ENCODE measurements around the gene C1QC. TPM values are rescaled to one million over a fixed set of nuclear protein-coding genes. Genes with fewer than 3 reads are reported as not detected.

Gene C1QC
- polyA plus RNA-seq, 4 donors: 17.7 to 181 (median 85.2) TPM

- no peaks in the 10 kb centered on the region for H3K9me3 ChIP-seq (ENCODE audit: control insufficient read depth in 2 of 2, insufficient read depth in 1 of 2, low read depth in 1 of 2, low read length in 1 of 2)
- FAIRE-seq (no peak), DNase-seq (no peak)
- no peak overlapping the region for H3K27ac ChIP-seq (ENCODE audit: low read depth in 1 of 3, low read length in 2 of 3)
- H3K4me3 ChIP-seq (ENCODE audit: low read depth in 1 of 3, low read length in 3 of 3): no peak overlapping the region
- 37 to 50% (median 47%) methylated on average over 4 of the region's 4 CpGs for WGBS, 3 donors
- no peaks in the 10 kb centered on the region for H3K4me1 ChIP-seq (ENCODE audit: control insufficient read depth in 3 of 3, insufficient read depth in 2 of 3, low read depth in 1 of 3, low read length in 2 of 3)
- no peaks in the 10 kb centered on the region for H3K36me3 ChIP-seq (ENCODE audit: control insufficient read depth in 3 of 3, insufficient read depth in 2 of 3, low read depth in 1 of 3, low read length in 3 of 3)
- peaks cover 0 to 43% (median 18%) of the 10 kb centered on the region in 3 donors for H3K27me3 ChIP-seq (ENCODE audit: control insufficient read depth in 3 of 3, insufficient read depth in 3 of 3, low read length in 3 of 3)
Measured at GRCh38 chr1:22621761-22622160, 21.7 kb upstream of the C1QC start.

GRCh38 chr1:22625262-22625925 is 18.0 kb upstream of the C1QC start:
- Histone ChIP-seq H3K4me1 (ENCODE audit: control insufficient read depth in 3 of 3, insufficient read depth in 2 of 3, low read depth in 1 of 3, low read length in 2 of 3) (no peaks in the 10 kb centered on the region), H3K4me3 (ENCODE audit: low read depth in 1 of 3, low read length in 3 of 3) (no peak overlapping the region), H3K36me3 (ENCODE audit: control insufficient read depth in 3 of 3, insufficient read depth in 2 of 3, low read depth in 1 of 3, low read length in 3 of 3) (no peaks in the 10 kb centered on the region), H3K9me3 (ENCODE audit: control insufficient read depth in 2 of 2, insufficient read depth in 1 of 2, low read depth in 1 of 2, low read length in 1 of 2) (no peaks in the 10 kb centered on the region), H3K27ac (ENCODE audit: low read depth in 1 of 3, low read length in 2 of 3) (no peak overlapping the region), H3K27me3 (ENCODE audit: control insufficient read depth in 3 of 3, insufficient read depth in 3 of 3, low read length in 3 of 3) (peaks cover 0 to 31% (median 9%) of the 10 kb centered on the region in 3 donors)
- no peak for FAIRE-seq
- DNase-seq: no peak
- WGBS, 3 donors: 35 to 40% (median 35%) methylated on average over 9 of the region's 9 CpGs

- Histone ChIP-seq H3K27me3 (ENCODE audit: control insufficient read depth in 3 of 3, insufficient read depth in 3 of 3, low read length in 3 of 3) (peaks cover 0 to 31% (median 9%) of the 10 kb centered on the region in 3 donors), H3K27ac (ENCODE audit: low read depth in 1 of 3, low read length in 2 of 3) (no peak overlapping the region), H3K9me3 (ENCODE audit: control insufficient read depth in 2 of 2, insufficient read depth in 1 of 2, low read depth in 1 of 2, low read length in 1 of 2) (no peaks in the 10 kb centered on the region), H3K36me3 (ENCODE audit: control insufficient read depth in 3 of 3, insufficient read depth in 2 of 3, low read depth in 1 of 3, low read length in 3 of 3) (no peaks in the 10 kb centered on the region), H3K4me1 (ENCODE audit: control insufficient read depth in 3 of 3, insufficient read depth in 2 of 3, low read depth in 1 of 3, low read length in 2 of 3) (no peaks in the 10 kb centered on the region), H3K4me3 (ENCODE audit: low read depth in 1 of 3, low read length in 3 of 3) (no peak overlapping the region)
- FAIRE-seq: no peak
- no peak for DNase-seq
- 12 to 22% (median 15%) methylated on average over 20 of the region's 20 CpGs for WGBS, 3 donors
Measured at GRCh38 chr1:22626237-22627157, 16.9 kb upstream of the C1QC start.

GRCh38 chr1:22627331-22627730 is 16.1 kb upstream of the C1QC start:
- Histone ChIP-seq H3K27ac (ENCODE audit: low read depth in 1 of 3, low read length in 2 of 3) (no peak overlapping the region), H3K9me3 (ENCODE audit: control insufficient read depth in 2 of 2, insufficient read depth in 1 of 2, low read depth in 1 of 2, low read length in 1 of 2) (no peaks in the 10 kb centered on the region), H3K4me3 (ENCODE audit: low read depth in 1 of 3, low read length in 3 of 3) (no peak overlapping the region), H3K4me1 (ENCODE audit: control insufficient read depth in 3 of 3, insufficient read depth in 2 of 3, low read depth in 1 of 3, low read length in 2 of 3) (no peaks in the 10 kb centered on the region), H3K36me3 (ENCODE audit: control insufficient read depth in 3 of 3, insufficient read depth in 2 of 3, low read depth in 1 of 3, low read length in 3 of 3) (no peaks in the 10 kb centered on the region), H3K27me3 (ENCODE audit: control insufficient read depth in 3 of 3, insufficient read depth in 3 of 3, low read length in 3 of 3) (peaks cover 0 to 31% (median 9%) of the 10 kb centered on the region in 3 donors)
- FAIRE-seq (no peak), DNase-seq (no peak)
- WGBS, 3 donors: 7 to 42% (median 32%) methylated on average over 5 of the region's 5 CpGs

- no peaks in the 10 kb centered on the region for H3K9me3 ChIP-seq (ENCODE audit: control insufficient read depth in 2 of 2, insufficient read depth in 1 of 2, low read depth in 1 of 2, low read length in 1 of 2)
- DNase-seq (no peak), FAIRE-seq (no peak)
- H3K36me3 ChIP-seq (ENCODE audit: control insufficient read depth in 3 of 3, insufficient read depth in 2 of 3, low read depth in 1 of 3, low read length in 3 of 3): no peaks in the 10 kb centered on the region
- H3K4me3 ChIP-seq (ENCODE audit: low read depth in 1 of 3, low read length in 3 of 3): no peak overlapping the region
- peaks cover 0 to 28% (median 9%) of the 10 kb centered on the region in 3 donors for H3K27me3 ChIP-seq (ENCODE audit: control insufficient read depth in 3 of 3, insufficient read depth in 3 of 3, low read length in 3 of 3)
- H3K27ac ChIP-seq (ENCODE audit: low read depth in 1 of 3, low read length in 2 of 3): no peak overlapping the region
- no peaks in the 10 kb centered on the region for H3K4me1 ChIP-seq (ENCODE audit: control insufficient read depth in 3 of 3, insufficient read depth in 2 of 3, low read depth in 1 of 3, low read length in 2 of 3)
- 36 to 40% (median 40%) methylated on average over 11 of the region's 11 CpGs for WGBS, 3 donors
Measured at GRCh38 chr1:22628698-22629444, 14.6 kb upstream of the C1QC start.

- FAIRE-seq (no peak), DNase-seq (no peak)
- no peak overlapping the region for H3K27ac ChIP-seq (ENCODE audit: low read depth in 1 of 3, low read length in 2 of 3)
- no peaks in the 10 kb centered on the region for H3K36me3 ChIP-seq (ENCODE audit: control insufficient read depth in 3 of 3, insufficient read depth in 2 of 3, low read depth in 1 of 3, low read length in 3 of 3)
- peaks cover 0 to 4% of the 10 kb centered on the region in 2 donors for H3K9me3 ChIP-seq (ENCODE audit: control insufficient read depth in 2 of 2, insufficient read depth in 1 of 2, low read depth in 1 of 2, low read length in 1 of 2)
- 29 to 48% (median 45%) methylated on average over 2 of the region's 2 CpGs for WGBS, 3 donors
- no peak overlapping the region for H3K4me3 ChIP-seq (ENCODE audit: low read depth in 1 of 3, low read length in 3 of 3)
- H3K27me3 ChIP-seq (ENCODE audit: control insufficient read depth in 3 of 3, insufficient read depth in 3 of 3, low read length in 3 of 3): peaks cover 0 to 25% (median 9%) of the 10 kb centered on the region in 3 donors
- H3K4me1 ChIP-seq (ENCODE audit: control insufficient read depth in 3 of 3, insufficient read depth in 2 of 3, low read depth in 1 of 3, low read length in 2 of 3): no peaks in the 10 kb centered on the region
Measured at GRCh38 chr1:22629886-22630285, 13.5 kb upstream of the C1QC start.

- WGBS, 3 donors: 82 to 86% (median 83%) methylated on average over 10 of the region's 10 CpGs
- Histone ChIP-seq H3K9me3 (ENCODE audit: control insufficient read depth in 2 of 2, insufficient read depth in 1 of 2, low read depth in 1 of 2, low read length in 1 of 2) (peaks cover 0 to 6% of the 10 kb centered on the region in 2 donors), H3K27ac (ENCODE audit: low read depth in 1 of 3, low read length in 2 of 3) (no peak overlapping the region), H3K36me3 (ENCODE audit: control insufficient read depth in 3 of 3, insufficient read depth in 2 of 3, low read depth in 1 of 3, low read length in 3 of 3) (no peaks in the 10 kb centered on the region), H3K4me1 (ENCODE audit: control insufficient read depth in 3 of 3, insufficient read depth in 2 of 3, low read depth in 1 of 3, low read length in 2 of 3) (no peaks in the 10 kb centered on the region), H3K27me3 (ENCODE audit: control insufficient read depth in 3 of 3, insufficient read depth in 3 of 3, low read length in 3 of 3) (peaks cover 0 to 4% (median 2%) of the 10 kb centered on the region in 3 donors), H3K4me3 (ENCODE audit: low read depth in 1 of 3, low read length in 3 of 3) (no peak overlapping the region)
- no peak for FAIRE-seq
- DNase-seq: no peak
Measured at GRCh38 chr1:22633697-22634463, 9.6 kb upstream of the C1QC start.

Data from small intestine (tissue), 7 donors.